ENCODE data around the gene BDKRB1. TPM values are rescaled to one million over a fixed set of nuclear protein-coding genes. Genes with fewer than 3 reads are reported as not detected.

BDKRB1 gene
- polyA plus RNA-seq, 3 donors: not detected

DNA sequence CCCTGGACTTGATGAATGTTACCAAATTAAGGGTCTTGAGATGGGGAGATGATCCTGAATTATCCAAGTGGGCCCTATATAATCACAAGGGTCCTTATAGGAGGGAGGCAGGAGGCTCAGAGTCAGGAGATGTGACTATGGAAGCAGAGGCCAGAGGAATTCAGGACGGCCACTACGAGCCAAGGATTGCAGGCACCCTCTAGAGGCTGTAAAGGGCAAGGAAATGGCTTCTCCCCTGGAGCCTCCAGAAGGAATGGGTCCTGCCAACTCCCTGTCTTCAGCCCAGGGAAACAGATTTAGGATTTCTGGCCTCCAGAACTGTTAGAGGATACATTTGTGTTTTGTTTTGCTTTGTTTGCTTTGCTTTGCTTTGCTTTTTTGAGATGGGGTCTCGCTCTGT lies 8.8 kb downstream of the BDKRB1 start:
- Histone ChIP-seq H4K20me1 (ENCODE audit: insufficient read depth, low read length) (no peaks in the 10 kb centered on the region), H3K36me3 (replicated peaks in 1 of 2; ENCODE audit: control insufficient read depth in 1 of 2, insufficient read depth in 2 of 2, low read length in 2 of 2) (no peaks in the 10 kb centered on the region), H3K27me3 (ENCODE audit: control insufficient read depth in 2 of 2, insufficient read depth in 2 of 2, low read length in 2 of 2) (no peaks in the 10 kb centered on the region), H2AFZ (ENCODE audit: insufficient read depth, low read depth, low read length, poor library complexity, severe bottlenecking) (no peak overlapping the region), H3K4me1 (ENCODE audit: control insufficient read depth in 1 of 2, insufficient read depth in 2 of 2, low read length in 2 of 2) (no peaks in the 10 kb centered on the region), H3K79me2 (ENCODE audit: insufficient read depth, low read length) (no peaks in the 10 kb centered on the region), H3K9me3 (replicated peaks in 1 of 2; ENCODE audit: control insufficient read depth in 1 of 2, insufficient read depth in 1 of 2, low read length in 2 of 2) (no peaks in the 10 kb centered on the region), H3K27ac (ENCODE audit: low read depth in 1 of 2, low read length in 2 of 2) (no peak overlapping the region), H3K4me2 (replicated peaks; ENCODE audit: extremely low read depth, low read length, poor library complexity, severe bottlenecking) (no peak overlapping the region), H3K4me3 (replicated peaks in 1 of 3; ENCODE audit: low read depth in 2 of 3, low read length in 3 of 3) (no peak overlapping the region), H3K9ac (ENCODE audit: insufficient read depth, low read length, poor library complexity, severe bottlenecking) (no peak overlapping the region)
- H3K27ac Mint-ChIP-seq: peak overlapping the region in 1 of 7 donors; percentile 11
- TF ChIP-seq, protein P1, sequence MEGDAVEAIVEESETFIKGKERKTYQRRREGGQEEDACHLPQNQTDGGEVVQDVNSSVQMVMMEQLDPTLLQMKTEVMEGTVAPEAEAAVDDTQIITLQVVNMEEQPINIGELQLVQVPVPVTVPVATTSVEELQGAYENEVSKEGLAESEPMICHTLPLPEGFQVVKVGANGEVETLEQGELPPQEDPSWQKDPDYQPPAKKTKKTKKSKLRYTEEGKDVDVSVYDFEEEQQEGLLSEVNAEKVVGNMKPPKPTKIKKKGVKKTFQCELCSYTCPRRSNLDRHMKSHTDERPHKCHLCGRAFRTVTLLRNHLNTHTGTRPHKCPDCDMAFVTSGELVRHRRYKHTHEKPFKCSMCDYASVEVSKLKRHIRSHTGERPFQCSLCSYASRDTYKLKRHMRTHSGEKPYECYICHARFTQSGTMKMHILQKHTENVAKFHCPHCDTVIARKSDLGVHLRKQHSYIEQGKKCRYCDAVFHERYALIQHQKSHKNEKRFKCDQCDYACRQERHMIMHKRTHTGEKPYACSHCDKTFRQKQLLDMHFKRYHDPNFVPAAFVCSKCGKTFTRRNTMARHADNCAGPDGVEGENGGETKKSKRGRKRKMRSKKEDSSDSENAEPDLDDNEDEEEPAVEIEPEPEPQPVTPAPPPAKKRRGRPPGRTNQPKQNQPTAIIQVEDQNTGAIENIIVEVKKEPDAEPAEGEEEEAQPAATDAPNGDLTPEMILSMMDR (IDR thresholded peaks at IDR 0.05): no peak
- no peaks in the 10 kb centered on the region for H3K4me1 Mint-ChIP-seq
- DNase-seq: no peak
- H3K9me3 Mint-ChIP-seq: peaks cover 0 to 6% (median 0%) of the 10 kb centered on the region in 7 donors
- H3K27me3 Mint-ChIP-seq (ENCODE audit: low read depth in 3 of 3): peaks cover 7 to 11% (median 7%) of the 10 kb centered on the region in 3 donors
- no peaks in the 10 kb centered on the region for H3K36me3 Mint-ChIP-seq
- 45% methylated on average over 2 of the region's 3 CpGs for WGBS (ENCODE audit: insufficient coverage)
- intact Hi-C loops (cut with micrococcal nuclease): no loop called here
- no peak overlapping the region for H3K4me3 Mint-ChIP-seq

DNA sequence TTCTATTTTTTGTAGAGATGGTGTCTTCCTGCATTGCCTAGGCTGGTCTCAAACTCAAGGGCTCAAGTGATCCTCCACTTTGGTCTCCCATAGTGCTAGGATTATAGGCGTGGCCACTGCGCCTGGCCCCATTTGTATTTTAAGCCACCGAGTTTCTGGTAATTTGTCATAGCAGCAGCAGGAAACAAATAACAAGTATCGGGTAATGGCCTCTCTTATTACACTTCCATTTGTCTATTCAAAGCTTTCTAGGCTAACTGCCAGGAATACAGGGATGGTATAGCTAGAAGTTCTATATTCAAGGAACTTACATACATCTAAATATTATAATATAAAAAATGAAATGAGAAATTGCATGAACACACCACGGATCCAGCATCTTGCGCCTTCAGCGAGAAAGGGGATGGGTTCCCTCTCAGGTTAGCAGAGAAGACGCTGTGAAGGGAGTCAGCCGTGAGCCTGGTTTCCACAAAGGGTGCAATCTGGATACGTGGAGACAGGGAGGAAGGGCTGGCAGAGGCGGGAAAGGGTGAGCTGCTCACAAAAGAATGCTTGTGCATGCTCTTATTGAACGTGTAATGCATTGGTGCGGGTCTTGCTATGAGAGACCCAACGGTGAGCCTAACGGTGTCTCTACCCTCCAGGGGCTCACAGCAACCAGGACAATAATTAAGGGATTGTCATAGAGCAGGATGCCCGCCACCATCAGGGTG lies 9.5 kb downstream of the BDKRB1 start:
- no peaks in the 10 kb centered on the region for H3K9me3 ChIP-seq (replicated peaks in 1 of 2; ENCODE audit: control insufficient read depth in 1 of 2, insufficient read depth in 1 of 2, low read length in 2 of 2)
- 92% methylated on average over 12 of the region's 16 CpGs for WGBS (ENCODE audit: insufficient coverage)
- Mint-ChIP-seq H3K27me3 (ENCODE audit: low read depth in 3 of 3) (peaks cover 7 to 11% (median 7%) of the 10 kb centered on the region in 3 donors), H3K27ac (peak overlapping the region in 1 of 7 donors; percentile 11), H3K4me1 (no peaks in the 10 kb centered on the region), H3K9me3 (peaks cover 0 to 4% (median 0%) of the 10 kb centered on the region in 7 donors), H3K4me3 (no peak overlapping the region), H3K36me3 (no peaks in the 10 kb centered on the region)
- no peaks in the 10 kb centered on the region for H3K36me3 ChIP-seq (replicated peaks in 1 of 2; ENCODE audit: control insufficient read depth in 1 of 2, insufficient read depth in 2 of 2, low read length in 2 of 2)
- TF ChIP-seq, protein P1 (IDR thresholded peaks at IDR 0.05): no peak
- no peaks in the 10 kb centered on the region for H4K20me1 ChIP-seq (ENCODE audit: insufficient read depth, low read length)
- no peak overlapping the region for H3K4me3 ChIP-seq (replicated peaks in 1 of 3; ENCODE audit: low read depth in 2 of 3, low read length in 3 of 3)
- H3K79me2 ChIP-seq (ENCODE audit: insufficient read depth, low read length): no peaks in the 10 kb centered on the region
- no peak for DNase-seq
- no peak overlapping the region for H3K4me2 ChIP-seq (replicated peaks; ENCODE audit: extremely low read depth, low read length, poor library complexity, severe bottlenecking)
- H3K27ac ChIP-seq (ENCODE audit: low read depth in 1 of 2, low read length in 2 of 2): no peak overlapping the region
- no peaks in the 10 kb centered on the region for H3K4me1 ChIP-seq (ENCODE audit: control insufficient read depth in 1 of 2, insufficient read depth in 2 of 2, low read length in 2 of 2)
- no peak overlapping the region for H2AFZ ChIP-seq (ENCODE audit: insufficient read depth, low read depth, low read length, poor library complexity, severe bottlenecking)
- intact Hi-C loops (cut with micrococcal nuclease): no loop called here
- H3K9ac ChIP-seq (ENCODE audit: insufficient read depth, low read length, poor library complexity, severe bottlenecking): no peak overlapping the region
- no peaks in the 10 kb centered on the region for H3K27me3 ChIP-seq (ENCODE audit: control insufficient read depth in 2 of 2, insufficient read depth in 2 of 2, low read length in 2 of 2)
